ENCODE results near the gene USP36.

GRCh38 chr17:78764871-78765270 is 75.7 kb downstream of the USP36 start:
- TF ChIP-seq EZH2 (IDR thresholded peaks at IDR 0.05; ENCODE audit: borderline replicate concordance, low read depth, low read length): no peak
- no peak for TF ChIP-seq BACH1 (tag; IDR thresholded peaks at IDR 0.05)
- no peak for TF ChIP-seq ZBTB34 (CRISPR knock-in tag; IDR thresholded peaks at IDR 0.05)
- TF ChIP-seq RNF219 (CRISPR knock-in tag; IDR thresholded peaks at IDR 0.05): no peak
- no peak for TF ChIP-seq CTCF (IDR thresholded peaks at IDR 0.05 in 2 of 3, conservative IDR thresholded peaks at IDR 0.05 in 1 of 3; ENCODE audit: insufficient read depth in 2 of 3, low read depth in 1 of 3, low read length in 3 of 3)
- no peak for TF ChIP-seq FOXP4 (CRISPR knock-in tag; IDR thresholded peaks at IDR 0.05; ENCODE audit: borderline replicate concordance)

All from K562 (cell line).